Smooth muscle cell (in vitro differentiated cells): ENCODE data around the gene TGM2. TPM values are rescaled to one million over a fixed set of nuclear protein-coding genes. Genes with fewer than 3 reads are reported as not detected.

Experiments used
- DNase-seq: peaks from one replicate; lab custom pipeline; 2025; ENCODE audit not compliant: unreplicated experiment; lab: John Stamatoyannopoulos, UW
- H2AFZ ChIP-seq: fragments of 200-600 bp; sonication (generic); 2 replicates; pipeline ENCODE4 v1.6.0; 2016; ENCODE audit warnings: antibody characterized with exemption, low read depth, mild to moderate bottlenecking
- H3F3A ChIP-seq: fragments of 200-600 bp; sonication (generic); 2 replicates; pipeline ENCODE4 v1.6.0; 2017; ENCODE audit warnings: antibody characterized with exemption, low read depth
- H3K27ac ChIP-seq: fragments of 200-600 bp; sonication (generic); 2 replicates; pipeline ENCODE4 v1.5.1; 2016; ENCODE audit warnings: low read depth, mild to moderate bottlenecking
- H3K27me3 ChIP-seq: fragments of 200-600 bp; sonication (generic); 2 replicates; pipeline ENCODE4 v1.6.1; 2016; ENCODE audit warnings: low read depth, mild to moderate bottlenecking
- H3K36me3 ChIP-seq: fragments of 200-600 bp; sonication (generic); 2 replicates; pipeline ENCODE4 v1.5.1; 2016; ENCODE audit warnings: low read depth
- H3K4me1 ChIP-seq: fragments of 200-600 bp; sonication (generic); 2 replicates; pipeline ENCODE4 v1.5.1; 2016; ENCODE audit warnings: low read depth
- H3K4me2 ChIP-seq: fragments of 200-600 bp; sonication (generic); 2 replicates; pipeline ENCODE4 v1.6.0; 2016; ENCODE audit warnings: mild to moderate bottlenecking
- H3K4me3 ChIP-seq: fragments of 200-600 bp; sonication (generic); 2 replicates; pipeline ENCODE4 v1.5.1; 2016; ENCODE audit warnings: mild to moderate bottlenecking
- H3K79me2 ChIP-seq: fragments of 200-600 bp; sonication (generic); 2 replicates; pipeline ENCODE4 v1.6.0; 2016; ENCODE audit warnings: low read depth, mild to moderate bottlenecking
- H3K9ac ChIP-seq: fragments of 200-600 bp; sonication (generic); 2 replicates; pipeline ENCODE4 v1.6.0; 2016; ENCODE audit warnings: low read depth
- H3K9me3 ChIP-seq: fragments of 200-600 bp; sonication (generic); replicated peaks from 2 replicates; pipeline ENCODE4 v1.5.1; 2016; ENCODE audit warnings: low read depth
- H4K20me1 ChIP-seq: fragments of 200-600 bp; sonication (generic); 2 replicates; pipeline ENCODE4 v1.6.0; 2016; ENCODE audit warnings: low read depth
- CTCF ChIP-seq: fragments of 200-600 bp; sonication (generic); IDR thresholded peaks from 2 replicates; pipeline ENCODE4 v1.5.1; 2017; ENCODE audit warnings: borderline replicate concordance, mild to moderate bottlenecking, antibody characterized with exemption; ENCODE audit not compliant: insufficient read depth, poor library complexity, severe bottlenecking
- WGBS: methylation state at CpG from one replicate; pipeline ENCODE4 v1.1.7; 2016; ENCODE audit warnings: low lambda C conversion rate; 5-methylcytosine and 5-hydroxymethylcytosine counted together
- polyA plus RNA-seq: library from polyadenylated mRNA; unstranded; fragments of >200 nt; fragmentation: Nextera tagmentation; extraction: Ambion mirVana; gene quantifications from 2 replicates; pipeline ENCODE4 v1.2.1, GENCODE V29; 2016
- total RNA-seq: library from RNA; depleted of rRNA; stranded (reverse); fragments of >200 nt; gene quantifications from 2 replicates; pipeline ENCODE4 v1.2.3, GENCODE V29; 2014

TGM2 gene
- total and polyA plus RNA-seq, 2 experiments from 2014 or later = 41.7 to 72.0 TPM

GRCh38 chr20:38171675-38172043, 6.6 kb upstream of the TGM2 start:
- DNase-seq = no peak
- Histone ChIP-seq H4K20me1 (no peaks in the 10 kb centered on the region), H3K27me3 (no peaks in the 10 kb centered on the region), H3F3A (peaks cover 17% of the 10 kb centered on the region), H3K79me2 (no peaks in the 10 kb centered on the region), H3K27ac (peak overlapping the region; percentile 72), H3K4me1 (no peaks in the 10 kb centered on the region), H2AFZ (no peak overlapping the region), H3K4me3 (no peak overlapping the region), H3K36me3 (no peaks in the 10 kb centered on the region), H3K4me2 (peak overlapping the region; percentile 36), H3K9ac (peak overlapping the region; percentile 19), H3K9me3 (no peaks in the 10 kb centered on the region)
- WGBS = 74% methylated on average over 4 of the region's 4 CpGs
- no peak for TF ChIP-seq CTCF

- Histone ChIP-seq H3K27ac (peak overlapping the region; percentile 72), H3K4me2 (no peak overlapping the region), H4K20me1 (no peaks in the 10 kb centered on the region), H3K4me3 (no peak overlapping the region), H3F3A (peaks cover 21% of the 10 kb centered on the region), H3K9me3 (no peaks in the 10 kb centered on the region), H3K79me2 (no peaks in the 10 kb centered on the region), H3K36me3 (no peaks in the 10 kb centered on the region), H3K27me3 (no peaks in the 10 kb centered on the region), H3K9ac (peak overlapping the region; percentile 30), H3K4me1 (no peaks in the 10 kb centered on the region), H2AFZ (no peak overlapping the region)
- no peak for DNase-seq
- 33% methylated on average over 11 of the region's 11 CpGs for WGBS
- TF ChIP-seq CTCF = no peak
These were observed 6.0 kb upstream of the TGM2 start for GRCh38 chr20:38170826-38171674.

- no peak for DNase-seq
- H3K36me3 ChIP-seq = no peaks in the 10 kb centered on the region
- H3K4me2 ChIP-seq = no peak overlapping the region
- H3K4me3 ChIP-seq = no peak overlapping the region
- peak overlapping the region; percentile 30 for H3K9ac ChIP-seq
- H3K79me2 ChIP-seq = no peaks in the 10 kb centered on the region
- 70% methylated on average over 8 of the region's 8 CpGs for WGBS
- H4K20me1 ChIP-seq = no peaks in the 10 kb centered on the region
- H2AFZ ChIP-seq = no peak overlapping the region
- H3K4me1 ChIP-seq = no peaks in the 10 kb centered on the region
- peak overlapping the region; percentile 72 for H3K27ac ChIP-seq
- H3K9me3 ChIP-seq = no peaks in the 10 kb centered on the region
- TF ChIP-seq CTCF = no peak
- no peaks in the 10 kb centered on the region for H3K27me3 ChIP-seq
- H3F3A ChIP-seq = peaks cover 21% of the 10 kb centered on the region
These were observed 5.3 kb upstream of the TGM2 start for GRCh38 chr20:38170219-38170825.
